ENCODE measurements around the gene SNAPC1. TPM values are rescaled to one million over a fixed set of nuclear protein-coding genes. Genes with fewer than 3 reads are reported as not detected.

SNAPC1 gene
- total RNA-seq, 1 experiment from 2014 or later: 6.8 TPM

DNA sequence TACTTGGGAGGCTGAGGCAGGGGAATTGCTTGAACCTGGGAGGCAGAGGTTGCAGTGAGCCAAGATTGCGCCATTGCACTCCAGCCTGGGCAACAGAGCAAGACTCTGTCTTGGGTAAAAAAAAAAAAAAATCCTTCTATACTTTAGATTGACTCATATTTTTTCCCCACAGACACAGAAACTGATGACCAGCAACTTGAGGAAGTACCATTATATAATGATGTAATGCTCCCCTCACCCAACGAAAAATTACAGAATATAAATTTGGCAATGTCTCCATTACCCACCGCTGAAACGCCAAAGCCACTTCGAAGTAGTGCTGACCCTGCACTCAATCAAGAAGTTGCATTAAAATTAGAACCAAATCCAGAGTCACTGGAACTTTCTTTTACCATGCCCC lies 24.3 kb upstream of the SNAPC1 start:
- no peaks in the 10 kb centered on the region for H3K23me2 ChIP-seq (ENCODE audit: insufficient read length, low read depth, low read length, poor library complexity, severe bottlenecking)
- no peak overlapping the region for H4K8ac ChIP-seq (replicated peaks; ENCODE audit: insufficient read length, low read depth, low read length)
- H4K91ac ChIP-seq (ENCODE audit: insufficient read length, low read depth, low read length): no peak overlapping the region
- H3K4me3 Mint-ChIP-seq: no peak overlapping the region
- no peaks in the 10 kb centered on the region for H3K9me3 Mint-ChIP-seq
- TF ChIP-seq, protein P1, sequence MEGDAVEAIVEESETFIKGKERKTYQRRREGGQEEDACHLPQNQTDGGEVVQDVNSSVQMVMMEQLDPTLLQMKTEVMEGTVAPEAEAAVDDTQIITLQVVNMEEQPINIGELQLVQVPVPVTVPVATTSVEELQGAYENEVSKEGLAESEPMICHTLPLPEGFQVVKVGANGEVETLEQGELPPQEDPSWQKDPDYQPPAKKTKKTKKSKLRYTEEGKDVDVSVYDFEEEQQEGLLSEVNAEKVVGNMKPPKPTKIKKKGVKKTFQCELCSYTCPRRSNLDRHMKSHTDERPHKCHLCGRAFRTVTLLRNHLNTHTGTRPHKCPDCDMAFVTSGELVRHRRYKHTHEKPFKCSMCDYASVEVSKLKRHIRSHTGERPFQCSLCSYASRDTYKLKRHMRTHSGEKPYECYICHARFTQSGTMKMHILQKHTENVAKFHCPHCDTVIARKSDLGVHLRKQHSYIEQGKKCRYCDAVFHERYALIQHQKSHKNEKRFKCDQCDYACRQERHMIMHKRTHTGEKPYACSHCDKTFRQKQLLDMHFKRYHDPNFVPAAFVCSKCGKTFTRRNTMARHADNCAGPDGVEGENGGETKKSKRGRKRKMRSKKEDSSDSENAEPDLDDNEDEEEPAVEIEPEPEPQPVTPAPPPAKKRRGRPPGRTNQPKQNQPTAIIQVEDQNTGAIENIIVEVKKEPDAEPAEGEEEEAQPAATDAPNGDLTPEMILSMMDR (conservative IDR thresholded peaks at IDR 0.05): no peak
- no peaks in the 10 kb centered on the region for H3K27me3 Mint-ChIP-seq (ENCODE audit: low read depth)
- no peak overlapping the region for H3K27ac ChIP-seq (ENCODE audit: insufficient read length, low read depth, low read length)
- no peak for DNase-seq
- H3K4me2 ChIP-seq (ENCODE audit: insufficient read depth, insufficient read length, low read length): no peak overlapping the region
- H3K4me1 ChIP-seq (ENCODE audit: insufficient read depth, low read length): no peaks in the 10 kb centered on the region
- no peaks in the 10 kb centered on the region for H3K4me1 Mint-ChIP-seq
- H3K27ac Mint-ChIP-seq: no peak overlapping the region
- H3K18ac ChIP-seq (ENCODE audit: insufficient read length, low read depth, low read length): no peak overlapping the region
- WGBS (ENCODE audit: extremely low coverage, insufficient read length, low lambda C conversion rate): no CpG with 5 or more reads among the region's 5 CpGs
- no peak overlapping the region for H3K4ac ChIP-seq (ENCODE audit: low read depth, low read length)
- H2BK120ac ChIP-seq (ENCODE audit: low read depth, low read length, poor library complexity, severe bottlenecking): no peak overlapping the region
- no peaks in the 10 kb centered on the region for H3K9me3 ChIP-seq (ENCODE audit: control insufficient read depth, low read depth, low read length)
- no peak overlapping the region for H2AFZ ChIP-seq (ENCODE audit: low read length)
- H3K14ac ChIP-seq (ENCODE audit: insufficient read depth, low read length): no peak overlapping the region
- H3K36me3 Mint-ChIP-seq (ENCODE audit: insufficient read depth in 1 of 3, low read depth in 3 of 3): peaks cover 49 to 90% (median 85%) of the 10 kb centered on the region in 3 experiments
- no peak overlapping the region for H2BK5ac ChIP-seq (ENCODE audit: insufficient read length, low read length)
- H2BK20ac ChIP-seq (ENCODE audit: low read depth, low read length, poor library complexity, severe bottlenecking): no peak overlapping the region
- no peak overlapping the region for H2AK5ac ChIP-seq (ENCODE audit: insufficient read length, low read length)
- H2BK15ac ChIP-seq (ENCODE audit: low read depth, low read length): no peak overlapping the region
- H2BK12ac ChIP-seq (ENCODE audit: insufficient read length, low read depth, low read length): no peak overlapping the region
- H3K9ac ChIP-seq (ENCODE audit: extremely low read depth, insufficient read length, low read length): no peak overlapping the region
- no peak overlapping the region for H3K56ac ChIP-seq (ENCODE audit: insufficient read length, low read depth, low read length)
- H3K79me1 ChIP-seq (ENCODE audit: insufficient read depth, low read depth, low read length, poor library complexity, severe bottlenecking): no peaks in the 10 kb centered on the region
- H4K5ac ChIP-seq (ENCODE audit: insufficient read length, low read depth, low read length): no peak overlapping the region
- H3K27me3 ChIP-seq (ENCODE audit: insufficient read depth, low read length): no peaks in the 10 kb centered on the region
- no peak overlapping the region for H3T11ph ChIP-seq (ENCODE audit: low read length)
- H3K79me2 ChIP-seq (ENCODE audit: insufficient read depth, low read length): peaks cover 2% of the 10 kb centered on the region; the same call in 1 of the 2 replicates
- H3K23ac ChIP-seq (ENCODE audit: insufficient read length, low read depth, low read length): no peak overlapping the region
- H4K20me1 ChIP-seq (ENCODE audit: control insufficient read depth, insufficient read depth, insufficient read length): no peaks in the 10 kb centered on the region

Data from H9 (cell line).